ENCODE measurements around the gene KIF5B. TPM values are rescaled to one million over a fixed set of nuclear protein-coding genes. Genes with fewer than 3 reads are reported as not detected.
"Not testable (repeated sequence)": the region's sequence is repeated elsewhere in the genome, so short reads cannot be mapped to it uniquely, and the experiment has no call there.

Gene KIF5B
- total RNA-seq, 1 donor from 2014 or later = 92.9 TPM

DNA sequence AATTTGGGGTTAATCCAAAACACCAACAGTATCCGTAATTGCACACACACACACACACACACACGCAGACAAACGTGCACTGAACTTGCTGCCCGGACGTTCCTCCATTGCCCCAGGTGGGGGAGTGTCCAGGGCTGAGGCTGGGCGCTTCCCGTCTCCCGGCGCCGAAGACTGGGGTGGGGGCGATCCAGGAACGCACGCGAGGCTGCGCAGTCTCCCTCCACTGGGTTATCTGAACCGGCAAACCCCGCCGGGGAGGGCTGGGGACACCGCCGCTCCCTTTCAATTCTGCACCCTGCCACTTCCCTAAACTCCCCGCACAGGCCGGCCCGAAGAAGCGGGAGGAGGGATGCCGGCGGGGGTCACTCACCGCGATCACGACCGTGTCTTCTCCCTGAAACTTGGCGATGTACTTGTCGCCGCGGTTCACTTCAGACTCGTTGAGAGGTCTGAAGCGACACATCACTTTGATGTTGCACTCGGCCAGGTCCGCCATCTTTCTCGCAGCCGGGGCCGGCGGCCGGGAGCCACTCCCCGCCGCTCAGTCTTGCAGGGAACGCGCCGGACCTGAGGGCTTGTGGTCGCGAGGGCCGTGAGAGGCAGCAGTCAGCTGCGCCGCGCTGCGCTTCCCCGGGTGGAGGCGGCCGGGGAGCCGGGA, 618 bp downstream of the KIF5B start:
- intact Hi-C loops (cut with DNase I) = no loop called here
- peaks cover 38% of the 10 kb centered on the region for H3K4me1 ChIP-seq
- no peaks in the 10 kb centered on the region for H3K36me3 ChIP-seq
- no peaks in the 10 kb centered on the region for H3K9me3 ChIP-seq
- DNase-seq = peak; percentile 83
- no peak for TF ChIP-seq CTCF (IDR thresholded peaks at IDR 0.05)
- peak; percentile 84 for ATAC-seq
- no peaks in the 10 kb centered on the region for H3K27me3 ChIP-seq (ENCODE audit: low read depth)
- peak overlapping the region; percentile 98 for H3K27ac ChIP-seq
- peak overlapping the region; percentile 87 for H3K4me3 ChIP-seq

GRCh38 chr10:32054094-32054493, 2.1 kb downstream of the KIF5B start:
- peaks cover 53% of the 10 kb centered on the region for H3K4me1 ChIP-seq
- no peak for TF ChIP-seq CTCF (IDR thresholded peaks at IDR 0.05)

DNA sequence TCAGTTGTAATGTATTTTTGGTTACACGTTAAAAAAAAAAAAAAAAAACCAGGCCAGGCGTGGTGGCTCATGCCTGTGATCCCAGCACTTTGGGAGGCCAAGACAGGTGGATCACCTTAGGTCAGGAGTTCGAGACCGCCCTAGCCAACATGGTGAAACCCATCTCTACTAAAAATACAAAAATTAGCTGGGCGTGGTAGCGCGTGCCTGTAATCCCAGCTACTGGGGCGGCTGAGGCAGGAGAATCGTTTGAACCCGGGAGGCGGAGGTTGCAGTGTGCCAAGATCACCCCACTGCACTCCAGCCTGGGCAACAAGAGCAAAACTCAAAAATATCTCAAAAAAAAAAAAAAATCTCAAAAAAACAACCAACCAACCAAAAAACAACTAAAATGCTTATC, 2.8 kb downstream of the KIF5B start:
- DNase-seq; intact Hi-C loops (cut with DNase I); H3K27me3 ChIP-seq (ENCODE audit: low read depth); H3K27ac ChIP-seq; H3K36me3 ChIP-seq; H3K9me3 ChIP-seq; ATAC-seq: not testable (repeated sequence)
- peak overlapping the region; percentile 87 for H3K4me3 ChIP-seq
- peaks cover 60% of the 10 kb centered on the region for H3K4me1 ChIP-seq

More at GRCh38 chr10:32054094-32054493, 2.1 kb downstream of the KIF5B start:
- peak overlapping the region; percentile 98 for H3K27ac ChIP-seq
- H3K36me3 ChIP-seq = no peaks in the 10 kb centered on the region
- peak overlapping the region; percentile 87 for H3K4me3 ChIP-seq
- no peak for ATAC-seq
- no peak for DNase-seq
- no peaks in the 10 kb centered on the region for H3K27me3 ChIP-seq (ENCODE audit: low read depth)
- H3K9me3 ChIP-seq = no peaks in the 10 kb centered on the region
- intact Hi-C loops (cut with DNase I) = no loop called here

- Histone ChIP-seq H3K27ac (no peak overlapping the region), H3K9me3 (no peaks in the 10 kb centered on the region), H3K27me3 (ENCODE audit: low read depth) (no peaks in the 10 kb centered on the region), H3K4me1 (peaks cover 59% of the 10 kb centered on the region), H3K36me3 (peaks cover 15% of the 10 kb centered on the region), H3K4me3 (peak overlapping the region; percentile 30)
- intact Hi-C loops (cut with DNase I) = no loop called here
- no peak for TF ChIP-seq CTCF (IDR thresholded peaks at IDR 0.05)
- DNase-seq (no peak), ATAC-seq (no peak)
These were observed 4.3 kb downstream of the KIF5B start for GRCh38 chr10:32051926-32052325.

DNA sequence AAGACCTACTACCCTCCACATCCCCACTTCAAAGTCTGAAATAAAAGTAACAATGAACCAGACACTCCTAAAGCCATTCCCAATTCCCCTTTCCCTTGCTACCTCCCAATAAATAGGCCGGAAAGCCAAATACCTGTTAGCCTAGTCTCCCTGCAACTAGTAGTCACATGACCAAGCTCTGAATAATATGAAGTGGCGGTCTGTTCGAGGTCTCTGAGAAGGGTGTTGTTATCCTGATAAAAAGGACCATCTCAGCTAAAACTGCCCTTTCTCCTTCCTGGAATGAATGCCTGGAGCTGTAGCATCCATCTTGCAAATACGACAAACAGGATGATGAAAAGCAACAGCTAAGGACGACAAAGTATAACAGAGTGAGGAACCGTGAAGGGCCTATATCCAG, 6.0 kb downstream of the KIF5B start:
- H3K9me3 ChIP-seq = no peaks in the 10 kb centered on the region
- intact Hi-C loops (cut with DNase I) = no loop called here
- H3K27me3 ChIP-seq (ENCODE audit: low read depth) = no peaks in the 10 kb centered on the region
- peaks cover 30% of the 10 kb centered on the region for H3K36me3 ChIP-seq
- no peak overlapping the region for H3K4me3 ChIP-seq
- ATAC-seq (peak in 1 of 2 donors; percentile 30), DNase-seq (no peak)
- H3K27ac ChIP-seq = no peak overlapping the region
- H3K4me1 ChIP-seq = peaks cover 73% of the 10 kb centered on the region
- TF ChIP-seq CTCF (IDR thresholded peaks at IDR 0.05) = no peak

DNA sequence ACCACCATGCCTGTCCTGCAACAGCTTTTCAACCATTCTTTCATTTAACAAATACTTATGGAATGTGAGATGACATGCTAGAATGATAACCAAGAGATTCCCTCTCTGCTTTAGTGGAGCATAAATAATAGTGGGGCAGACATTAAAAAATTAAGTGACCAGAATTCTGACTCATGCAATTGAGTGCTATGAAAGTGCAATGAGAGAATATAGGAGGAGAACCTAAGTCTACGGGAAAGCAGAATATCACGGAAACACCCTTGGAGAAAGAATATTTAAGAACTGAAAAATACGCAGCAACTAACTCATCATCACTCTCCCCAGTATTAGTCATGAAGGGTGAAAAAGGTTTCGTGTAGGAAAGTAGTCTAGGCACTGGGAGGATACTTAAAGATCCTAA, 7.1 kb downstream of the KIF5B start:
- no peak for TF ChIP-seq CTCF (IDR thresholded peaks at IDR 0.05)
- H3K4me3 ChIP-seq = no peak overlapping the region
- no peaks in the 10 kb centered on the region for H3K27me3 ChIP-seq (ENCODE audit: low read depth)
- H3K27ac ChIP-seq = no peak overlapping the region
- H3K9me3 ChIP-seq = no peaks in the 10 kb centered on the region
- H3K36me3 ChIP-seq = peaks cover 41% of the 10 kb centered on the region
- peaks cover 80% of the 10 kb centered on the region for H3K4me1 ChIP-seq
- intact Hi-C loops (cut with DNase I) = no loop called here
- no peak for ATAC-seq
- no peak for DNase-seq

Data from lower lobe of right lung (tissue), 2 donors.